GM23248 (cell line): ENCODE results near the gene CCND1. TPM values are rescaled to one million over a fixed set of nuclear protein-coding genes. Genes with fewer than 3 reads are reported as not detected.
A peak's percentile ranks its signal among the peaks of the same experiment; 100 is the strongest.

Experiments
- DNase-seq: peaks from one replicate; pipeline ENCODE4 v3.0.0-alpha.2; 2015
- H2AFZ ChIP-seq: fragments of 200-600 bp; sonication (generic); 2 replicates; pipeline ENCODE4 v1.6.1; 2016; ENCODE audit warnings: antibody characterized with exemption
- H3F3A ChIP-seq: fragments of 200-600 bp; sonication (generic); 2 replicates; pipeline ENCODE4 v1.6.1; 2016; ENCODE audit warnings: mild to moderate bottlenecking, antibody characterized with exemption, mixed run types; ENCODE audit not compliant: insufficient read depth
- H3K27ac ChIP-seq: fragments of 200-600 bp; sonication (generic); 2 replicates; pipeline ENCODE4 v1.5.1; 2016; ENCODE audit warnings: mild to moderate bottlenecking
- H3K27me3 ChIP-seq: fragments of 200-600 bp; sonication (generic); replicated peaks from 2 replicates; pipeline ENCODE4 v1.6.1; 2016; ENCODE audit warnings: mild to moderate bottlenecking; ENCODE audit not compliant: insufficient read depth
- H3K36me3 ChIP-seq: fragments of 200-600 bp; sonication (generic); 2 replicates; pipeline ENCODE4 v1.6.1; 2016; ENCODE audit warnings: low read depth, mild to moderate bottlenecking
- H3K4me1 ChIP-seq: fragments of 200-600 bp; sonication (generic); 2 replicates; pipeline ENCODE4 v1.6.1; 2016; ENCODE audit warnings: mild to moderate bottlenecking; ENCODE audit not compliant: insufficient read depth
- H3K4me2 ChIP-seq: fragments of 200-600 bp; sonication (generic); one replicate; pipeline ENCODE4 v1.6.1; 2016; ENCODE audit warnings: mild to moderate bottlenecking; ENCODE audit not compliant: unreplicated experiment
- H3K4me3 ChIP-seq: fragments of 200-600 bp; sonication (generic); 2 replicates; pipeline ENCODE4 v1.5.1; 2016; ENCODE audit warnings: mild to moderate bottlenecking
- H3K79me2 ChIP-seq: fragments of 200-600 bp; sonication (generic); 2 replicates; pipeline ENCODE4 v1.6.1; 2016; ENCODE audit warnings: mild to moderate bottlenecking; ENCODE audit not compliant: insufficient read depth
- H3K9ac ChIP-seq: fragments of 200-600 bp; sonication (generic); 2 replicates; pipeline ENCODE4 v1.6.1; 2016; ENCODE audit warnings: mild to moderate bottlenecking
- H3K9me2 ChIP-seq: fragments of 200-600 bp; sonication (generic); 2 replicates; pipeline ENCODE4 v1.6.1; 2016; ENCODE audit warnings: mixed run types, mild to moderate bottlenecking, moderate library complexity; ENCODE audit not compliant: insufficient read depth
- H3K9me3 ChIP-seq: fragments of 200-600 bp; sonication (generic); one replicate; pipeline ENCODE4 v1.6.1; 2017; ENCODE audit warnings: low read depth
- H4K20me1 ChIP-seq: fragments of 200-600 bp; sonication (generic); 2 replicates; pipeline ENCODE4 v1.6.0; 2016; ENCODE audit not compliant: insufficient read depth
- EZH2 ChIP-seq: fragments of 200-600 bp; sonication (generic); IDR thresholded peaks from 2 replicates; pipeline ENCODE4 v1.6.1; 2018; ENCODE audit warnings: antibody characterized with exemption, mild to moderate bottlenecking; ENCODE audit not compliant: insufficient read depth, poor library complexity, severe bottlenecking
- EZH2phosphoT487 ChIP-seq: fragments of 200-600 bp; sonication (generic); IDR thresholded peaks from 2 replicates; pipeline ENCODE4 v1.6.1; 2018; ENCODE audit warnings: antibody characterized with exemption, moderate library complexity, mild to moderate bottlenecking, low read depth; ENCODE audit not compliant: insufficient read depth
- WGBS, 2 experiments: methylation state at CpG; one replicate each; pipeline ENCODE4 v1.1.6; 2015 to 2017; ENCODE audit warnings: low lambda C conversion rate in 2 of 2, low coverage in 1 of 2; ENCODE audit errors: missing lambda C conversion rate in 2 of 2; 5-methylcytosine and 5-hydroxymethylcytosine counted together
- in situ Hi-C: fragments of 300-500 bp; cut with MboI; formaldehyde crosslinking; loops from 2 replicates; pipeline ENCODE4 v1.15.0; 2020
- polyA plus RNA-seq: library from polyadenylated mRNA; unstranded; fragments of >200 nt; fragmentation: Nextera tagmentation; extraction: Ambion mirVana; gene quantifications from 2 replicates; pipeline ENCODE4 v1.2.1, GENCODE V29; 2016
- total RNA-seq: library from RNA; depleted of rRNA; stranded (reverse); fragments of >200 nt; shearing (Covaris generic); gene quantifications from 2 replicates; pipeline ENCODE4 v1.2.3, GENCODE V29; 2014

CCND1 gene
- total and polyA plus RNA-seq, 2 experiments from 2014 or later: 695 to 1,097 TPM

DNA sequence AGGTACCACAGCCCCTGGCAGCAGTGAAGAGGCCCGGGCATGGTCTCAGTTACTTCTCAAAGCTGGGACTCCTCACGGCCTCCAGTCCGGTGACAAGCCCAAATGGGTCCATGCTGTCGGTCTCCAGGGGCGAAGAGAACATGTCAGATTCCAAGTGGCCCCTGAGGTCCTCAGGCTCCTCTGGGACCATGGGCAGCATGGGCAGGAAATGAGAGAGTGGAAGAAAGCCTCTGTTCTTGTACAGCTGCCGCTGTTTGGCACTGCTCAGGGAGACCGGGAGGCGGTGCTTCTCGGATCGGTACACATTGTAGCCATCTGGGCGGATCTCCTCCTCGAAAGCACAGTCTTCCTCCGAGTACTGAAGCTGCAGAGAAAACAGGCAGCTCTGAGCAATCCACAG is 58.3 kb downstream of the CCND1 start:
- Histone ChIP-seq H3K9me3 (no peaks in the 10 kb centered on the region), H2AFZ (0 out of 2 replicates have a peak overlapping the region, but pooled peaks have one; percentile 10), H3F3A (no peaks in the 10 kb centered on the region), H3K27ac (no peak overlapping the region), H4K20me1 (no peaks in the 10 kb centered on the region), H3K9ac (no peak overlapping the region), H3K4me3 (no peak overlapping the region), H3K27me3 (peaks cover 65% of the 10 kb centered on the region), H3K9me2 (no peaks in the 10 kb centered on the region), H3K4me2 (no peak overlapping the region), H3K36me3 (no peaks in the 10 kb centered on the region), H3K4me1 (no peaks in the 10 kb centered on the region), H3K79me2 (no peaks in the 10 kb centered on the region)
- DNase-seq: peak; percentile 44
- WGBS, 2 experiments: 12 to 16% methylated on average over 13 of the region's 13 CpGs
- no peak for TF ChIP-seq EZH2
- TF ChIP-seq EZH2phosphoT487: no peak
- in situ Hi-C loops: loop anchor here (10.0 kb wide), 1 partner anchor 176 kb away; no protein-coding TSS in a partner anchor

DNA sequence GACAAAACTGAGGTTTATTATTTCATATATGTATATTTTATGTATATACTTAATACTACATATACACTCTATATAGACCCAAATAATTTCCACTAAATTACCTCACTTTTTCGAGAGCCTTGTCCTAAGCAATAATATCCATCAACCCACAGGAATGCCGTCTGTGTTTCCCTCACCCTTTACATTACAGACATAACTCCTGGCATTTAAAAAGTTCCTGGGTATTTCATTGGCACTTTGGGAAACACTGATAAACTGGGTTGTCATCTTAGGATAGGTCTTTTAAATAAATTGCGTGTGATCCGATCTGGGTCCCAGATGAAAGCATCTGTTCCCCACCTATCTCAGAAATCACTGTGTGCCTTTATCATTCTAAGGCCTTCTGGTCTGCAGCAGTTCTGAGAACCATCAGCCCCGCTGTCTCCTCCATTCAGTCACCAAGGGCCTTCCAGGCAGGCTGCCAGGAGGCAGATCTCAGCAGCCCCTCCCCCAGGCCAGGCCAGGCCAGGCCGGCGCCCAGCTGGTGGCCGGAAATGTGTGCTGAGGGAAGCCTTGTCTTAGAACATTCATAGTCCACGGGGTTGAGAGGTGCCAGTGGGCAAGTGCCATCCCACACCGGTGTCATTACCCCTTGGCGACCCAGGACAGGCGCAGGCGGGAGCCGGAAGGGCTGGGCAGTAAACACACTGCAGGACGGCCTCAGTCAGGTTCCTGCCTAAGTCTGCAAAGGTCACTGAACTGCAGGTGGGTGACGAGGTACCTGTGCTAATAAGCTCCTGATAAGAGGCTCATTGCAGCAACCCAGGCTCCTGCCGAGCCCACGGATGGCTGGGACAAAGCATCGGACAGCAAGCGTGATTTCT is 59.6 kb downstream of the CCND1 start:
- Histone ChIP-seq H3K4me1 (no peaks in the 10 kb centered on the region), H3K79me2 (no peaks in the 10 kb centered on the region), H2AFZ (no peak overlapping the region), H3K27me3 (peaks cover 65% of the 10 kb centered on the region), H3K4me3 (no peak overlapping the region), H3K9me2 (no peaks in the 10 kb centered on the region), H3K9ac (no peak overlapping the region), H3K9me3 (no peaks in the 10 kb centered on the region), H3K4me2 (no peak overlapping the region), H3K36me3 (no peaks in the 10 kb centered on the region), H3F3A (no peaks in the 10 kb centered on the region), H3K27ac (no peak overlapping the region), H4K20me1 (no peaks in the 10 kb centered on the region)
- TF ChIP-seq EZH2phosphoT487: no peak
- no peak for TF ChIP-seq EZH2
- DNase-seq: peak; percentile 19
- in situ Hi-C loops: no loop called here
- WGBS, 2 experiments: 71 to 72% methylated on average over 19 to 20 of the region's 20 CpGs

DNA sequence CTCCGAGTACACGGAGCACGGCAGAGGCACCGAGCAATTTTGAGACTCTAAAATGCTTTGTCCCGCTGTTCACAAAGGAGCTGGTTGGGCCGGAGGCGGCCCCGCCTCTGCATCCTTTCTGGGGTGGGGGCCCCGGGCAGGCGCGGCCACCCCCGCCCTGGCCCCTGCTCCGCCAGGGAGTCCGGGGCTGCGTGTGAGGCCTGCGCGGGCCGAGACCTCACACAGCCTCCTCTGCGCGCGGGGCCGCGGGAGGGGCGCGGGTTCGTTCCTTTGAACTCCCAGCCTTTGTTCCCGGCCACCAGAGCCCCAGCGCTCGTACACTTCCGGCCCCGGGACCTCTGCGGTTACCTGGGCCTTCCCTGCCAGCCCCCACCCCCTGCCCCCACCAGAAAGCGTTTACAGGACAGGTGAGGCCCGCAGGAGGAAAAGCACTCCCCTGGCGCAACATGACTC is 61.3 kb downstream of the CCND1 start:
- Histone ChIP-seq H3K27ac (no peak overlapping the region), H3F3A (no peaks in the 10 kb centered on the region), H3K4me3 (no peak overlapping the region), H3K9me3 (no peaks in the 10 kb centered on the region), H3K9me2 (no peaks in the 10 kb centered on the region), H3K79me2 (no peaks in the 10 kb centered on the region), H3K4me2 (no peak overlapping the region), H3K36me3 (no peaks in the 10 kb centered on the region), H2AFZ (no peak overlapping the region), H3K27me3 (peaks cover 73% of the 10 kb centered on the region), H4K20me1 (no peaks in the 10 kb centered on the region), H3K9ac (no peak overlapping the region), H3K4me1 (no peaks in the 10 kb centered on the region)
- WGBS, 2 experiments: 7 to 12% methylated on average over 28 to 35 of the region's 35 CpGs
- in situ Hi-C loops: no loop called here
- TF ChIP-seq EZH2phosphoT487 (no peak), EZH2 (no peak)
- no peak for DNase-seq

DNA sequence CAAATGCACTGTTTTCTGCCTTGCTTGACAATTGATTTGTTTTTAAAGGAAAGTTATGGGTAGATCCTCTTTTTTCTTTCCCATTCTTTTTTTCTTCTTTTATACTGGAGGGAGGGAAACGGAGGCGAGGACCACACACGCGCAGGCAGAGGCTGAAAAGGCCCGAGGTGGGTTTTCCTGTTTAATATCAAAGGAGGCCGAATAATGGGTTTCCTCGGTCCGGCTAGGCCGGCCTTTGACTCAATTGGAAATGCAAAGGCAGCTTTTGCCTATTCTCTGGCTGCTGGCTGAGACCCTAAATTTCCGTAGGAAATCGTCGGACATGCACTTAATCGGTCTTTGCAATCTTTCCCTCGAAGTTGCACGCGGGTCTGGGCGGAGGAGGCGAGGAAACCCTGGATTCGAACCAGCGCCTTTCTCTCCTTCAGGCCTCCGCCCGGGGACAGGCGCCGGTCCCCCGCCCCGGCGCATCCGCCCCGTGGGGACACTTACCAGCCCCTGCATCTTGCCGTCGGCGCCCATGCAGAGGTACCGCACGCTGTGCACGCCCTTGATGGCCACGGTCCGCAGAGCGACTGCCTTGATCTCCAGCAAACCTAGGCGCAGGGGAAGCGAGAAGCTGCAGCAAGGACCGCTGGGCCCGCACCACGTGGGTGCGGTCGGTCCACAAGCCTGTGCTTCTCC is 62.0 kb downstream of the CCND1 start:
- in situ Hi-C loops: no loop called here

More for the DNA sequence above, 62.0 kb downstream of the CCND1 start:
- H4K20me1 ChIP-seq: no peaks in the 10 kb centered on the region
- no peaks in the 10 kb centered on the region for H3K4me1 ChIP-seq
- no peak overlapping the region for H3K9ac ChIP-seq
- H3K9me2 ChIP-seq: no peaks in the 10 kb centered on the region
- H3K4me3 ChIP-seq: no peak overlapping the region
- WGBS, 2 experiments: 11 to 16% methylated on average over 38 to 43 of the region's 45 CpGs
- DNase-seq: no peak
- H2AFZ ChIP-seq: no peak overlapping the region
- TF ChIP-seq EZH2 (peak; percentile 50), EZH2phosphoT487 (peak; percentile 70)
- H3K9me3 ChIP-seq: no peaks in the 10 kb centered on the region
- no peak overlapping the region for H3K27ac ChIP-seq
- peaks cover 76% of the 10 kb centered on the region for H3K27me3 ChIP-seq
- no peaks in the 10 kb centered on the region for H3K36me3 ChIP-seq
- H3K4me2 ChIP-seq: no peak overlapping the region
- no peaks in the 10 kb centered on the region for H3K79me2 ChIP-seq
- no peaks in the 10 kb centered on the region for H3F3A ChIP-seq
